ENCODE measurements around the gene MFSD2B.

Gene MFSD2B

GRCh38 chr2:24052951-24053350, 43.1 kb downstream of the MFSD2B start:
- DNase-seq: no peak

DNA sequence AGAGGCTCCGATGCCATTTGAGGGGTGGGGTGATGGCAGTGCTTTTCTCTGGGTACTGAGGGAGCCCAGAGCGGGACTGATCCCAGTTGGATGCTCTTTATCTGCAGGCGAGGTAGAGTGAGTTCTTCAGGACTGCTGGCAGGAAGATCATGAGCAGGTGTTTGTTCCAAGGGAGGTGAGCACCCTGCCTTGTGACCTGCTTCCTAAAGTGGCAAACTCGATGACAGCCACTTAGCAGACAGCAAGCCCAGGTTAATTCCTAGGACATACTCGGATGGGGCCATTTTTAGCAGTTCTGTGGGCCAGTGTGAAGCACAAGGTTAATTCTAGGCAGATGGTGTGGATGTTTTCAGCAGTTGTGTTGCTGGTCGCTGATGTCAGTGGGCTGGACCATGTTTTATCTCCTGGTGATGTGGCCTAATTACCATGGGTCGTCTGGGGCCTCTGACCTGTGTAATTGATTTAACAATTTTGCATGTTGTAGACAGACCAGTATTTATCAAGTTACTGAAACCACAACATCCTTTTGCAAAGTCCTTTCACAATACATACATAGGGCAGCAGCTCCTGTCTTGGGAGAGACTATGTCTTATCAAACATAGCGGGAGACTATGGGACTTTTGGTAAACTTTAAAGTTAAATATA, 44.6 kb downstream of the MFSD2B start:
- no peak for DNase-seq

GRCh38 chr2:24055750-24056149, 45.9 kb downstream of the MFSD2B start:
- DNase-seq: no peak

DNA sequence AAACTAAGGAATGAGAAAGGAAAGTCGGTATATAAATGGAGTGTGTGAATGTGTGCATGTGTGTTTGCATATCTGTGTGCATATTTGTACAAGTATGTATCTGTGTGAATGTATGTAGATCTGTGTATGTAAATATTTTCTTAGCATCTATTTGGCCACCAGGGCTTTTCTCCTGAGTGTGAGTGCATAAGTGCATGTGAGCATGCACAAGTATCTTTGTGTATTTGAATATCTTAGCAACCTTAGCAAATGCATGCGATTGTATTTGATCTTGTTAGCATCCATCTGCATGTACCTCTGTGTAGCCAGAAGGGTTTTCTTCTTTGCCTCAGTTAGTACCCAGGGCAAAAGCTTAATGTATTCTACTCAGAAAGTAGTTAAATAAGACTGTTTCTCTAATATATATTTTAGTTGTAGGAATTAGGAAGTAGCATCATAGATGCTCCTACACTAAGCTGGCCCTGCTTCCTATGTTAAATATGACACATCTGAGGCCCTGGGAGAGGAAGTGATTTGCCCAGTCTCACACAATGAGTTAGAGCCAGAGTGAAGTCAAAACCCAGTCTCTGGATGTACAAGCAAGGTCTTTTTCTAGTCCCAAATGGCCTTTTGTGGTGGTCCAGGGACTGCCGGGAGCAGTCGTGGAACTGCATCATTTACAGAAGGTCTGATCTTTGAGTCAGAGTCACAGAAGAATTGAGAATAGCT, 48.8 kb downstream of the MFSD2B start:
- DNase-seq: no peak

DNA sequence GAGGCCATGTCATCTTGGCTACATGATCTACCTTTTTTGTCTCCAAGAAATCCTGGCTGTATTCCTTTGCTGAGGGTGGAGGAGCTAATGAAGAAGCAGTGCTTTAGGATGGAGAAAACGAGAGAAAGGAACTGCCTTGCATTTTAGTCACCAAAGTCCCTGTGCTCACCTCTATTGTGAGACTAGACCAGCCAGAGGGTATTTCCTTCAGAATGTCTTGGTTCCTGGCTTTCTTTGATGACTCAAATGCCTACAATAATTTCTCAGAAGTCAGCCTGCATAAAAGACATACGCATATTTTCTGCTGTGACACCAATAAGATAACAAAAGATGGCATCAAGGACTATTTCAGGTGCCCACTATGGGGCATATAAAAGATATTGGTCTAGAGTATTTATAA, 55.5 kb downstream of the MFSD2B start:
- DNase-seq: no peak

- no peak for DNase-seq
Observed at GRCh38 chr2:24072259-24072658, 62.4 kb downstream of the MFSD2B start.

DNA sequence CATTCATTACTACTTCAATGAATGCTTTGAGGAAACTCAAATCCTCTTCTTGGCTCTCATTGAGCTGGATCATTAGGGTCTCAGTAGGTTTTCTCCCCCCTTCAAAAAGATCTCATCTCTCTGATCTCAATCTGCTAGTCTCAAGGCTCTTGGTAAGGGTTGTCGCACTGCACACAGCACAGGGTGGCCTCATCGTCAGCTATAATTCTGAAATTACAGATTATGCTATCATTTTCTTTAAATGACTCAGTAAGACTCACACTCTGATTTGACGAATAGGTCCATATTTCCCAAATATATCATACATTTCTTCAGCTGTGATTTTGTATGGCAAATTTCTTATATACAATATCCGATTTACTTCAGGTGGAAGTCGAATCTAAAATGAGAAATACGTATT, 63.9 kb downstream of the MFSD2B start:
- no peak for DNase-seq

DNA sequence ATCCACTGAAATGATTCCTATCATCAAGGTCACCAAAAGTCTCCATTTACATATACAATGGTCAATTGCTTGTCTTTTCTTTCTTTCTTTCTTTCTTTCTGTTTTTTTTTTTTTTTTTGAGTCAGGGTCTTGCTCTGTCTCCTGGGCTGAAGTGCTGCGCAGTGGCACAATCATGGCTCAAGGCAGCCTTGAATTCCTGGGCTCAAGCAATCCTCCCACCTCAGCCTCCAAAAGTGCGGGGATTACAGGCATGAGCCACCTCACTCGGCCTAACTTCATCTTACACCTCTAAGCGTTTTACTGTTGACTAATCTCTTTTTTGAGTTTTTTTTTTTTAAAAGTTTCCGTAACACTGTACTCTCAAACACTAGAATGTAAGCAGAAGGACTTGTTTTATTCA, 65.4 kb downstream of the MFSD2B start:
- no peak for DNase-seq
